GM18867 (cell line): Measurements from ENCODE around the gene TSC22D1.

ENCODE experiments used
- ATAC-seq: cut with Tn5 transposase; IDR thresholded peaks from one replicate; pipeline ENCODE4 v1.9.1; 2021; ENCODE audit warnings: mild to moderate bottlenecking, moderate library complexity; ENCODE audit not compliant: unreplicated experiment

Gene TSC22D1

GRCh38 chr13:44411841-44412240 is 164.3 kb downstream of the TSC22D1 start:
- ATAC-seq, result no peak

GRCh38 chr13:44410328-44410859 is 165.7 kb downstream of the TSC22D1 start:
- ATAC-seq, result no peak

- ATAC-seq, result no peak
These were observed 166.5 kb downstream of the TSC22D1 start for GRCh38 chr13:44409595-44409994.

- no peak for ATAC-seq
These were observed 168.2 kb downstream of the TSC22D1 start for GRCh38 chr13:44407891-44408290.

GRCh38 chr13:44407379-44407778 is 168.8 kb downstream of the TSC22D1 start:
- ATAC-seq, result no peak

GRCh38 chr13:44406617-44407016 is 169.5 kb downstream of the TSC22D1 start:
- ATAC-seq, result no peak

- no peak for ATAC-seq
These were observed 171.6 kb downstream of the TSC22D1 start for GRCh38 chr13:44404261-44405132.

- no peak for ATAC-seq
These were observed 172.6 kb downstream of the TSC22D1 start for GRCh38 chr13:44403461-44404056.

GRCh38 chr13:44402899-44403445 is 173.2 kb downstream of the TSC22D1 start:
- ATAC-seq, result no peak

GRCh38 chr13:44401577-44401976 is 174.6 kb downstream of the TSC22D1 start:
- ATAC-seq, result no peak

- ATAC-seq, result no peak
These were observed 175.4 kb downstream of the TSC22D1 start for GRCh38 chr13:44400736-44401135.

GRCh38 chr13:44399074-44399473 is 177.1 kb downstream of the TSC22D1 start:
- ATAC-seq, result no peak

GRCh38 chr13:44398606-44399005 is 177.5 kb downstream of the TSC22D1 start:
- no peak for ATAC-seq

- no peak for ATAC-seq
These were observed 178.3 kb downstream of the TSC22D1 start for GRCh38 chr13:44397766-44398223.

GRCh38 chr13:44396701-44397580 is 179.2 kb downstream of the TSC22D1 start:
- no peak for ATAC-seq

- no peak for ATAC-seq
These were observed 180.0 kb downstream of the TSC22D1 start for GRCh38 chr13:44395976-44396694.

GRCh38 chr13:44394658-44395057 is 181.5 kb downstream of the TSC22D1 start:
- ATAC-seq, result no peak

GRCh38 chr13:44393391-44393790 is 182.7 kb downstream of the TSC22D1 start:
- no peak for ATAC-seq

- no peak for ATAC-seq
These were observed 186.3 kb downstream of the TSC22D1 start for GRCh38 chr13:44389876-44390275.

- no peak for ATAC-seq
These were observed 187.0 kb downstream of the TSC22D1 start for GRCh38 chr13:44389060-44389666.
